Nephron (organoid): ENCODE results near the gene HYPK.
"Not testable (repeated sequence)": the region's sequence is repeated elsewhere in the genome, so short reads cannot be mapped to it uniquely, and the experiment has no call there.

Experiments
- H3K27ac Mint-ChIP-seq, 3 experiments: 2 replicates each; pipeline ENCODE4 v1.8.0; 2020; ENCODE audit warnings: mixed read lengths in 3 of 3, mild to moderate bottlenecking in 2 of 3, moderate library complexity in 1 of 3
- H3K27me3 Mint-ChIP-seq: 2 replicates; pipeline ENCODE4 v1.8.0; 2021; ENCODE audit warnings: low read depth, mild to moderate bottlenecking, moderate library complexity, mixed read lengths
- H3K36me3 Mint-ChIP-seq: 2 replicates; pipeline ENCODE4 v1.8.0; 2020; ENCODE audit warnings: low read depth, mixed read lengths
- H3K4me1 Mint-ChIP-seq: 2 replicates; pipeline ENCODE4 v1.8.0; 2020; ENCODE audit warnings: mixed read lengths
- H3K4me3 Mint-ChIP-seq, 3 experiments: 2 replicates each; pipeline ENCODE4 v1.8.0; 2020; ENCODE audit warnings: mild to moderate bottlenecking in 3 of 3, mixed read lengths in 3 of 3, moderate library complexity in 2 of 3
- H3K9me3 Mint-ChIP-seq: 2 replicates; pipeline ENCODE4 v1.8.0; 2020; ENCODE audit warnings: mixed read lengths
- CTCF ChIP-seq, 3 experiments: fragments of 200-600 bp; sonication (generic); IDR thresholded peaks; one replicate each; pipeline ENCODE4 v1.5.0; 2021; ENCODE audit warnings: antibody characterized with exemption in 3 of 3; ENCODE audit not compliant: unreplicated experiment in 3 of 3

HYPK gene

GRCh38 chr15:43796566-43796965, 3.8 kb upstream of the HYPK start:
- Mint-ChIP-seq H3K4me1 (peaks cover 62% of the 10 kb centered on the region), H3K36me3 (peaks cover 71% of the 10 kb centered on the region), H3K9me3 (no peaks in the 10 kb centered on the region), H3K27me3 (no peaks in the 10 kb centered on the region), H3K27ac (peak overlapping the region; percentile 24 to 45 (median 27)), H3K4me3 (peak overlapping the region in 2 of 3 experiments; percentile 96 to 99)
- no peak for TF ChIP-seq CTCF (IDR thresholded peaks at IDR 0.05; ENCODE audit: unreplicated experiment in 3 of 3)

GRCh38 chr15:43799209-43799944, 1.0 kb upstream of the HYPK start:
- H3K4me1 Mint-ChIP-seq, result peaks cover 54% of the 10 kb centered on the region
- no peaks in the 10 kb centered on the region for H3K27me3 Mint-ChIP-seq
- no peak for TF ChIP-seq CTCF (IDR thresholded peaks at IDR 0.05; ENCODE audit: unreplicated experiment in 3 of 3)
- peaks cover 64% of the 10 kb centered on the region for H3K36me3 Mint-ChIP-seq
- no peaks in the 10 kb centered on the region for H3K9me3 Mint-ChIP-seq
- peak overlapping the region; percentile 89 to 97 (median 96) for H3K27ac Mint-ChIP-seq
- H3K4me3 Mint-ChIP-seq, result peak overlapping the region; percentile 99 to 100 (median 99)

- Mint-ChIP-seq H3K27ac (peak within 1 kb of the TSS; percentile 96 to 98 (median 97)), H3K36me3 (peaks cover 64% of the 10 kb centered on the region), H3K4me3 (peak within 1 kb of the TSS; percentile 99 to 100 (median 99))
These were observed 484 bp upstream of the HYPK start, which contains the start of gene SERINC4 for GRCh38 chr15:43799945-43800285. Gene SERINC4, minus strand, starts transcription at chr15:43800220. Its CDS starts 234 bp downstream, at chr15:43799986.

GRCh38 chr15:43802676-43803075, 2.3 kb downstream of the HYPK start:
- H3K27me3 Mint-ChIP-seq, H3K27ac Mint-ChIP-seq, H3K4me3 Mint-ChIP-seq, H3K9me3 Mint-ChIP-seq: not testable (repeated sequence)
- peaks cover 28% of the 10 kb centered on the region for H3K4me1 Mint-ChIP-seq
- peaks cover 68% of the 10 kb centered on the region for H3K36me3 Mint-ChIP-seq

More at GRCh38 chr15:43799945-43800285, 484 bp upstream of the HYPK start, which contains the start of gene SERINC4:
- Mint-ChIP-seq H3K4me1 (peaks cover 49% of the 10 kb centered on the region), H3K9me3 (no peaks in the 10 kb centered on the region), H3K27me3 (no peaks in the 10 kb centered on the region)
- TF ChIP-seq CTCF (IDR thresholded peaks at IDR 0.05; ENCODE audit: unreplicated experiment in 3 of 3), result no peak

- Mint-ChIP-seq H3K27me3 (no peaks in the 10 kb centered on the region), H3K4me1 (no peaks in the 10 kb centered on the region), H3K4me3 (no peak overlapping the region), H3K27ac (no peak overlapping the region), H3K36me3 (peaks cover 69% of the 10 kb centered on the region), H3K9me3 (no peaks in the 10 kb centered on the region)
- no peak for TF ChIP-seq CTCF (IDR thresholded peaks at IDR 0.05; ENCODE audit: unreplicated experiment in 3 of 3)
These were observed 8.1 kb downstream of the HYPK start for GRCh38 chr15:43808435-43808950.

- H3K4me1 Mint-ChIP-seq, result no peaks in the 10 kb centered on the region
- H3K27me3 Mint-ChIP-seq, result no peaks in the 10 kb centered on the region
- H3K36me3 Mint-ChIP-seq, result peaks cover 74% of the 10 kb centered on the region
- no peak for TF ChIP-seq CTCF (IDR thresholded peaks at IDR 0.05; ENCODE audit: unreplicated experiment in 3 of 3)
- no peaks in the 10 kb centered on the region for H3K9me3 Mint-ChIP-seq
- H3K4me3 Mint-ChIP-seq, result no peak overlapping the region
- H3K27ac Mint-ChIP-seq, result no peak overlapping the region
These were observed 8.7 kb downstream of the HYPK start for GRCh38 chr15:43808960-43809678.

- not testable (repeated sequence) for H3K4me3 Mint-ChIP-seq, H3K4me1 Mint-ChIP-seq, H3K27ac Mint-ChIP-seq, H3K9me3 Mint-ChIP-seq, H3K27me3 Mint-ChIP-seq
- peaks cover 53% of the 10 kb centered on the region for H3K36me3 Mint-ChIP-seq
These were observed 14.7 kb downstream of the HYPK start for GRCh38 chr15:43815064-43815463.
